SK-N-SH (cell line): ENCODE data around the gene RNU6-9. TPM values are rescaled to one million over a fixed set of nuclear protein-coding genes. Genes with fewer than 3 reads are reported as not detected.

ENCODE experiments used
- CTCF ChIA-PET: fragments of 300-600, 350-600 bp; formaldehyde crosslinking; extraction: SDS; loops from one replicate; lab custom pipeline; 2021; lab: Yijun Ruan, JAX
- POLR2A ChIA-PET: fragments of 350-600 bp; sonication (Branson Sonifier 250); formaldehyde crosslinking; extraction: SDS; loops from one replicate; lab custom pipeline; 2020; ENCODE audit warnings: antibody characterized with exemption, inconsistent platforms; lab: Yijun Ruan, JAX
- DNase-seq: peaks from one replicate; pipeline ENCODE4 v3.0.0; 2012
- H2AFZ ChIP-seq: fragments of 200-600 bp; sonication (generic); 2 replicates; pipeline ENCODE4 v1.8.1; 2016; ENCODE audit warnings: antibody characterized with exemption, mild to moderate bottlenecking, low read depth
- H3F3A ChIP-seq: fragments of 200-600 bp; sonication (generic); replicated peaks from 2 replicates; pipeline ENCODE3; 2016; ENCODE audit warnings: antibody characterized with exemption, mild to moderate bottlenecking; ENCODE audit not compliant: insufficient read depth
- H3K27ac ChIP-seq, 2 experiments: fragments of 200-500 bp in 1 of 2; fragments of 200-600 bp in 1 of 2; sonication (Bioruptor generic) in 1 of 2; sonication (generic), shearing (Covaris generic) in 1 of 2; 2 replicates each; pipeline versions ENCODE4 v1.5.1 to v1.6.1; 2014 to 2016; ENCODE audit warnings: low read depth in 2 of 2, inconsistent platforms in 1 of 2, low read length in 1 of 2, mild to moderate bottlenecking in 1 of 2, mixed read lengths in 1 of 2
- H3K27me3 ChIP-seq: fragments of 200-600 bp; sonication (generic), shearing (Covaris generic); 2 replicates; pipeline ENCODE4 v1.6.1; 2016; ENCODE audit warnings: mixed run types; ENCODE audit not compliant: insufficient read depth
- H3K36me3 ChIP-seq, 2 experiments: fragments of 200-500 bp in 1 of 2; fragments of 200-600 bp in 1 of 2; sonication (Bioruptor generic) in 1 of 2; sonication (generic) in 1 of 2; replicated peaks in 1 of 2; 2 replicates each; pipeline versions ENCODE3 to v1.5.1; 2014 to 2016; ENCODE audit warnings: low read length in 1 of 2, mild to moderate bottlenecking in 1 of 2; ENCODE audit not compliant: insufficient read depth in 2 of 2, control insufficient read depth in 1 of 2
- H3K4me1 ChIP-seq, 2 experiments: fragments of 200-500 bp in 1 of 2; fragments of 200-600 bp in 1 of 2; sonication (Bioruptor generic) in 1 of 2; sonication (generic), shearing (Covaris generic) in 1 of 2; 2 replicates each; pipeline versions ENCODE4 v1.5.1 to v1.6.1; 2014 to 2016; ENCODE audit warnings: low read depth in 1 of 2, low read length in 1 of 2, mixed run types in 1 of 2; ENCODE audit not compliant: insufficient read depth in 2 of 2, control insufficient read depth in 1 of 2
- H3K4me2 ChIP-seq: fragments of 200-600 bp; sonication (generic), shearing (Covaris generic); 2 replicates; pipeline ENCODE4 v1.6.1; 2017; ENCODE audit warnings: mixed run types
- H3K4me3 ChIP-seq, 2 experiments: fragments of 200-500 bp in 1 of 2; fragments of 200-600 bp in 1 of 2; sonication (Bioruptor generic) in 1 of 2; sonication (generic), shearing (Covaris generic) in 1 of 2; 2 replicates each; pipeline versions ENCODE4 v1.5.1 to v1.8.1; 2014 to 2016; ENCODE audit warnings: low read depth in 2 of 2, inconsistent platforms in 1 of 2, low read length in 1 of 2, mild to moderate bottlenecking in 1 of 2, mixed read lengths in 1 of 2, moderate library complexity in 1 of 2
- H3K79me2 ChIP-seq: fragments of 200-600 bp; sonication (generic); 2 replicates; pipeline ENCODE4 v1.8.1; 2017; ENCODE audit warnings: mild to moderate bottlenecking; ENCODE audit not compliant: insufficient read depth
- H3K9ac ChIP-seq: fragments of 200-600 bp; sonication (generic); 2 replicates; pipeline ENCODE4 v1.6.1; 2017; ENCODE audit warnings: mixed run types
- H3K9me2 ChIP-seq: fragments of 200-600 bp; sonication (generic); 2 replicates; pipeline ENCODE4 v1.6.1; 2017; ENCODE audit warnings: mixed run types
- H3K9me3 ChIP-seq: fragments of 200-600 bp; sonication (generic); 2 replicates; pipeline ENCODE4 v1.6.1; 2017; ENCODE audit warnings: mixed run types, mild to moderate bottlenecking, moderate library complexity
- H4K20me1 ChIP-seq: fragments of 200-600 bp; sonication (generic); 2 replicates; pipeline ENCODE4 v1.6.1; 2017; ENCODE audit warnings: mild to moderate bottlenecking, mixed run types; ENCODE audit not compliant: insufficient read depth
- ELF1 ChIP-seq: IDR thresholded peaks from 2 replicates; pipeline ENCODE4 v1.4.0; 2012
- FOSL2 ChIP-seq: IDR thresholded peaks from 2 replicates; pipeline ENCODE4 v1.4.0; 2012; ENCODE audit warnings: low read depth, mild to moderate bottlenecking, moderate library complexity, borderline replicate concordance
- FOXJ3 ChIP-seq: sonication (generic); formaldehyde crosslinking; IDR thresholded peaks from 2 replicates; pipeline ENCODE4 v1.5.1; 2020; ENCODE audit warnings: mild to moderate bottlenecking, missing genetic modification reagents
- FOXM1 ChIP-seq: IDR thresholded peaks from 2 replicates; pipeline ENCODE4 v1.4.0; 2012; ENCODE audit warnings: low read depth, mild to moderate bottlenecking
- GABPA ChIP-seq: IDR thresholded peaks from 2 replicates; pipeline ENCODE4 v1.4.0; 2012; ENCODE audit warnings: low read depth, mild to moderate bottlenecking
- GATA2 ChIP-seq: sonication (generic); formaldehyde crosslinking; IDR thresholded peaks from 2 replicates; pipeline ENCODE4 v1.5.0; 2020; ENCODE audit warnings: mild to moderate bottlenecking, missing genetic modification reagents
- IRF3 ChIP-seq: fragments of 150-350 bp; IDR thresholded peaks from 2 replicates; pipeline ENCODE4 v1.6.1; 2016; ENCODE audit warnings: mild to moderate bottlenecking, low read depth, low read length
- JUND ChIP-seq: IDR thresholded peaks from 2 replicates; pipeline ENCODE4 v1.4.0; 2012
- MEF2A ChIP-seq: IDR thresholded peaks from 2 replicates; pipeline ENCODE4 v1.4.0; 2012; ENCODE audit warnings: low read depth, borderline replicate concordance
- MXI1 ChIP-seq: IDR thresholded peaks from 2 replicates; pipeline ENCODE4 v1.6.1; 2012; ENCODE audit warnings: mild to moderate bottlenecking, low read depth, low read length, improper control_type of control experiment
- PBX3 ChIP-seq: IDR thresholded peaks from 2 replicates; pipeline ENCODE4; 2012
- RCOR1 ChIP-seq: fragments of 150-350 bp; IDR thresholded peaks from 2 replicates; pipeline ENCODE4 v1.6.1; 2017; ENCODE audit warnings: antibody characterized with exemption, low read length
- RFX5 ChIP-seq: IDR thresholded peaks from 2 replicates; pipeline ENCODE4 v1.6.1; 2012; ENCODE audit warnings: mild to moderate bottlenecking, improper control_type of control experiment, low read length
- RXRA ChIP-seq: IDR thresholded peaks from 2 replicates; pipeline ENCODE4 v1.4.0; 2012; ENCODE audit warnings: low read depth, mild to moderate bottlenecking, borderline replicate concordance
- SIN3A ChIP-seq: IDR thresholded peaks from 2 replicates; pipeline ENCODE4 v1.6.1; 2012; ENCODE audit warnings: low read depth, mild to moderate bottlenecking, low read length, moderate library complexity, borderline replicate concordance
- SMC3 ChIP-seq: IDR thresholded peaks from 2 replicates; pipeline ENCODE4 v1.6.1; 2012; ENCODE audit warnings: low read depth, low read length, improper control_type of control experiment
- TAF1 ChIP-seq: IDR thresholded peaks from 2 replicates; pipeline ENCODE4 v1.6.1; 2012; ENCODE audit warnings: low read depth, mild to moderate bottlenecking, low read length, moderate library complexity, borderline replicate concordance
- TCF12 ChIP-seq: IDR thresholded peaks from 2 replicates; pipeline ENCODE4 v1.4.0; 2012
- USF2 ChIP-seq: fragments of 150-350 bp; IDR thresholded peaks from 2 replicates; pipeline ENCODE4 v1.6.1; 2017; ENCODE audit warnings: antibody characterized with exemption, low read length, low read depth, borderline replicate concordance
- YY1 ChIP-seq: IDR thresholded peaks from 2 replicates; pipeline ENCODE4 v1.4.0; 2012; ENCODE audit warnings: low read depth, mild to moderate bottlenecking
- ZBTB33 ChIP-seq: IDR thresholded peaks from 2 replicates; pipeline ENCODE4 v1.4.0; 2012; ENCODE audit warnings: low read depth, borderline replicate concordance
- WGBS: methylation state at CpG from one replicate; pipeline ENCODE4 v1.1.6; 2017; ENCODE audit warnings: low lambda C conversion rate; 5-methylcytosine and 5-hydroxymethylcytosine counted together
- polyA plus RNA-seq, 3 experiments: library from polyadenylated mRNA; depleted of rRNA; stranded (reverse); fragments of >200 nt; gene quantifications; 2 replicates each; pipeline ENCODE4 v1.2.3, GENCODE V29; 2012

Gene RNU6-9
- polyA plus RNA-seq, 1 of the 3 experiments (the other 2 are of a cell fraction) = not detected

GRCh38 chr19:867301-867793 lies 25.9 kb upstream of the RNU6-9 start:
- POLR2A ChIA-PET = no interaction called here
- Histone ChIP-seq H3K4me2 (no peak overlapping the region), H3K9ac (no peak overlapping the region), H3K9me2 (no peaks in the 10 kb centered on the region), H4K20me1 (no peaks in the 10 kb centered on the region)
- WGBS = 81% methylated on average over 8 of the region's 16 CpGs
- TF ChIP-seq RFX5 (no peak), GABPA (no peak), JUND (no peak), GATA2 (no peak), RCOR1 (no peak), SIN3A (no peak), FOXJ3 (no peak), PBX3 (no peak), TCF12 (no peak), ZBTB33 (no peak), MEF2A (no peak), ELF1 (no peak), FOXM1 (no peak)
- TF ChIP-seq, all 33 proteins: peak for 0
- Histone ChIP-seq H3F3A (peaks cover 23% of the 10 kb centered on the region), H3K79me2 (no peaks in the 10 kb centered on the region), H3K27me3 (no peaks in the 10 kb centered on the region), H3K36me3 (peaks cover 0 to 27% of the 10 kb centered on the region in 2 experiments), H3K27ac (no peak overlapping the region), H3K4me1 (peaks cover 4 to 16% of the 10 kb centered on the region in 2 experiments; a peak in 2 of 4 replicates), H3K9me3 (no peaks in the 10 kb centered on the region), H2AFZ (no peak overlapping the region), H3K4me3 (no peak overlapping the region)
- no peak for DNase-seq
- CTCF ChIA-PET = interaction anchor here (1.0 kb wide), 1 partner anchor 115 kb away, joined by 3 read pairs; no protein-coding TSS in a partner anchor

- Histone ChIP-seq H4K20me1 (no peaks in the 10 kb centered on the region), H3K36me3 (peaks cover 0 to 27% of the 10 kb centered on the region in 2 experiments), H2AFZ (no peak overlapping the region), H3K27ac (no peak overlapping the region), H3K4me3 (no peak overlapping the region), H3K27me3 (no peaks in the 10 kb centered on the region), H3K9me3 (no peaks in the 10 kb centered on the region), H3K9ac (no peak overlapping the region), H3K9me2 (no peaks in the 10 kb centered on the region), H3F3A (peaks cover 24% of the 10 kb centered on the region), H3K4me1 (peaks cover 4 to 16% of the 10 kb centered on the region in 2 experiments; a peak in 2 of 4 replicates), H3K4me2 (no peak overlapping the region), H3K79me2 (no peaks in the 10 kb centered on the region)
- no peak for DNase-seq
- 97% methylated on average over 26 of the region's 39 CpGs for WGBS
- ChIA-PET POLR2A (no interaction called here), CTCF (interaction anchor here (1.0 kb wide), 1 partner anchor 114 kb away, joined by 3 read pairs; no protein-coding TSS in a partner anchor)
- no peak for TF ChIP-seq MEF2A
- TF ChIP-seq TAF1 = no peak
- TF ChIP-seq FOSL2 = no peak
- TF ChIP-seq YY1 = no peak
- no peak for TF ChIP-seq GATA2
- TF ChIP-seq ZBTB33 = no peak
- no peak for TF ChIP-seq SMC3
- TF ChIP-seq IRF3 = no peak
- TF ChIP-seq RXRA = no peak
- TF ChIP-seq USF2 = no peak
- TF ChIP-seq ELF1 = no peak
- TF ChIP-seq GABPA = no peak
- TF ChIP-seq MXI1 = no peak
Measured at GRCh38 chr19:867855-868457, 25.3 kb upstream of the RNU6-9 start.
